AG04449 (cell line): ENCODE results near the gene NMNAT3.

ENCODE experiments used
- CTCF ChIA-PET: fragments of 350-600 bp; formaldehyde crosslinking; extraction: SDS; loops from one replicate; lab custom pipeline; 2021; ENCODE audit warnings: antibody characterized with exemption; lab: Yijun Ruan, JAX
- POLR2A ChIA-PET: fragments of 400-600, 350-600 bp; formaldehyde crosslinking; extraction: SDS; loops from one replicate; lab custom pipeline; 2020; ENCODE audit warnings: antibody characterized with exemption, inconsistent platforms; lab: Yijun Ruan, JAX
- DNase-seq: peaks from one replicate; pipeline ENCODE4 v3.0.0-alpha.2; 2010; ENCODE audit warnings: low read depth, low spot score
- H3K4me3 ChIP-seq: 2 replicates; pipeline ENCODE4 v1.5.1; 2011; ENCODE audit warnings: low read depth, mild to moderate bottlenecking, control low read depth, low read length
- CTCF ChIP-seq: IDR thresholded peaks from one replicate; pipeline ENCODE4 v1.5.1; 2011; ENCODE audit warnings: mild to moderate bottlenecking, moderate library complexity, low read length, control low read depth, inconsistent platforms; ENCODE audit not compliant: insufficient read depth; ENCODE audit errors: missing control alignments

The NMNAT3 gene

GRCh38 chr3:139659511-139659910, 18.3 kb downstream of the NMNAT3 start:
- TF ChIP-seq CTCF: no peak
- DNase-seq: no peak
- ChIA-PET POLR2A (no interaction called here), CTCF (no interaction called here)
- H3K4me3 ChIP-seq: no peak overlapping the region

GRCh38 chr3:139657936-139658335, 19.8 kb downstream of the NMNAT3 start:
- POLR2A ChIA-PET: no interaction called here
- CTCF ChIA-PET: no interaction called here
- no peak for DNase-seq
- no peak for TF ChIP-seq CTCF
- no peak overlapping the region for H3K4me3 ChIP-seq

GRCh38 chr3:139657434-139657833, 20.3 kb downstream of the NMNAT3 start:
- TF ChIP-seq CTCF: no peak
- H3K4me3 ChIP-seq: no peak overlapping the region
- ChIA-PET POLR2A (no interaction called here), CTCF (no interaction called here)
- no peak for DNase-seq

GRCh38 chr3:139655909-139656595, 21.7 kb downstream of the NMNAT3 start:
- no peak for DNase-seq
- TF ChIP-seq CTCF: no peak
- POLR2A ChIA-PET: no interaction called here
- CTCF ChIA-PET: no interaction called here
- no peak overlapping the region for H3K4me3 ChIP-seq

- no peak overlapping the region for H3K4me3 ChIP-seq
- DNase-seq: no peak
- no peak for TF ChIP-seq CTCF
- ChIA-PET POLR2A (no interaction called here), CTCF (no interaction called here)
Observed at GRCh38 chr3:139654637-139655365, 23.0 kb downstream of the NMNAT3 start.

- POLR2A ChIA-PET: no interaction called here
- H3K4me3 ChIP-seq: no peak overlapping the region
- DNase-seq: no peak
- no peak for TF ChIP-seq CTCF
- CTCF ChIA-PET: no interaction called here
Observed at GRCh38 chr3:139653582-139653981, 24.2 kb downstream of the NMNAT3 start.
